Activated CD4-positive, alpha-beta T cell treated with anti-CD3 and anti-CD28 coated beads for 24 hours (primary cell): Measurements from ENCODE around the gene CLSTN2.

ENCODE experiments used
- DNase-seq, 2 donors: peaks; one replicate each; pipeline ENCODE4 v3.0.0-alpha.2; 2020; ENCODE audit warnings: low read depth in 2 of 2

The CLSTN2 gene

GRCh38 chr3:140341817-140342403 is 406.9 kb downstream of the CLSTN2 start:
- no peak for DNase-seq

- DNase-seq = no peak
Observed at GRCh38 chr3:140342668-140343067, 407.7 kb downstream of the CLSTN2 start.

- DNase-seq = no peak
Observed at GRCh38 chr3:140343211-140344081, 408.5 kb downstream of the CLSTN2 start.

GRCh38 chr3:140344082-140344454 is 409.1 kb downstream of the CLSTN2 start:
- DNase-seq = no peak

- no peak for DNase-seq
Observed at GRCh38 chr3:140344601-140345205, 409.7 kb downstream of the CLSTN2 start.

GRCh38 chr3:140347151-140347550 is 412.2 kb downstream of the CLSTN2 start:
- DNase-seq = no peak

- DNase-seq = no peak
Observed at GRCh38 chr3:140349938-140350337, 415.0 kb downstream of the CLSTN2 start.

- DNase-seq = no peak
Observed at GRCh38 chr3:140351466-140351865, 416.5 kb downstream of the CLSTN2 start.

- DNase-seq = no peak
Observed at GRCh38 chr3:140355481-140355880, 420.5 kb downstream of the CLSTN2 start.

GRCh38 chr3:140358686-140359085 is 423.7 kb downstream of the CLSTN2 start:
- no peak for DNase-seq

- no peak for DNase-seq
Observed at GRCh38 chr3:140359233-140359995, 424.4 kb downstream of the CLSTN2 start.

GRCh38 chr3:140360332-140360731 is 425.3 kb downstream of the CLSTN2 start:
- no peak for DNase-seq

GRCh38 chr3:140363801-140364200 is 428.8 kb downstream of the CLSTN2 start:
- DNase-seq = no peak

- no peak for DNase-seq
Observed at GRCh38 chr3:140365872-140366697, 431.1 kb downstream of the CLSTN2 start.

GRCh38 chr3:140368223-140368811 is 433.3 kb downstream of the CLSTN2 start:
- no peak for DNase-seq

- no peak for DNase-seq
Observed at GRCh38 chr3:140370686-140371085, 435.7 kb downstream of the CLSTN2 start.

GRCh38 chr3:140373234-140373633 is 438.2 kb downstream of the CLSTN2 start:
- DNase-seq = no peak

GRCh38 chr3:140375002-140375401 is 440.0 kb downstream of the CLSTN2 start:
- no peak for DNase-seq

GRCh38 chr3:140376136-140376889 is 441.3 kb downstream of the CLSTN2 start:
- no peak for DNase-seq

GRCh38 chr3:140377644-140378043 is 442.7 kb downstream of the CLSTN2 start:
- DNase-seq = no peak
